Measurements from ENCODE around the gene ALKBH8.
A peak's percentile ranks its signal among the peaks of the same experiment; 100 is the strongest.
"Not testable (repeated sequence)": the region's sequence is repeated elsewhere in the genome, so short reads cannot be mapped to it uniquely, and the experiment has no call there.

ALKBH8 gene

GRCh38 chr11:107581147-107581546 is 15.6 kb upstream of the ALKBH8 start:
- H3K27me3 ChIP-seq = peaks cover 8% of the 10 kb centered on the region
- no peaks in the 10 kb centered on the region for H3K4me1 ChIP-seq
- DNase-seq = no peak
- no peak overlapping the region for H3K4me3 ChIP-seq (ENCODE audit: low read depth, low read length)
- H3K9me3 ChIP-seq = no peaks in the 10 kb centered on the region
- no peaks in the 10 kb centered on the region for H3K36me3 ChIP-seq
- TF ChIP-seq CTCF (IDR thresholded peaks at IDR 0.05; ENCODE audit: low read depth, low read length) = no peak

GRCh38 chr11:107579169-107579568 is 13.6 kb upstream of the ALKBH8 start:
- not testable (repeated sequence) for H3K36me3 ChIP-seq; H3K9me3 ChIP-seq; H3K4me1 ChIP-seq; H3K4me3 ChIP-seq (ENCODE audit: low read depth, low read length); DNase-seq; H3K27me3 ChIP-seq

- no peak for DNase-seq
- H3K9me3 ChIP-seq = no peaks in the 10 kb centered on the region
- H3K4me1 ChIP-seq = no peaks in the 10 kb centered on the region
- TF ChIP-seq CTCF (IDR thresholded peaks at IDR 0.05; ENCODE audit: low read depth, low read length) = no peak
- H3K27me3 ChIP-seq = peaks cover under 1% of the 10 kb centered on the region; the same call in 1 of the 2 replicates
- no peaks in the 10 kb centered on the region for H3K36me3 ChIP-seq
- no peak overlapping the region for H3K4me3 ChIP-seq (ENCODE audit: low read depth, low read length)
Measured at GRCh38 chr11:107577346-107577711, 11.8 kb upstream of the ALKBH8 start.

GRCh38 chr11:107576497-107577345 is 11.2 kb upstream of the ALKBH8 start:
- H3K27me3 ChIP-seq; H3K9me3 ChIP-seq; H3K36me3 ChIP-seq; H3K4me1 ChIP-seq; H3K4me3 ChIP-seq (ENCODE audit: low read depth, low read length): not testable (repeated sequence)
- DNase-seq = peak; percentile 59
- TF ChIP-seq CTCF (IDR thresholded peaks at IDR 0.05; ENCODE audit: low read depth, low read length) = peak; percentile 78

- DNase-seq = no peak
- no peak for TF ChIP-seq CTCF (IDR thresholded peaks at IDR 0.05; ENCODE audit: low read depth, low read length)
- Histone ChIP-seq H3K4me1 (no peaks in the 10 kb centered on the region), H3K36me3 (no peaks in the 10 kb centered on the region), H3K9me3 (no peaks in the 10 kb centered on the region), H3K4me3 (ENCODE audit: low read depth, low read length) (no peak overlapping the region), H3K27me3 (no peaks in the 10 kb centered on the region)
Measured at GRCh38 chr11:107573438-107573837, 7.9 kb upstream of the ALKBH8 start.

GRCh38 chr11:107570015-107570414 is 4.5 kb upstream of the ALKBH8 start:
- no peak for DNase-seq
- no peak overlapping the region for H3K4me3 ChIP-seq (ENCODE audit: low read depth, low read length)
- no peaks in the 10 kb centered on the region for H3K36me3 ChIP-seq
- no peak for TF ChIP-seq CTCF (IDR thresholded peaks at IDR 0.05; ENCODE audit: low read depth, low read length)
- H3K4me1 ChIP-seq = peaks cover 11% of the 10 kb centered on the region
- no peaks in the 10 kb centered on the region for H3K27me3 ChIP-seq
- H3K9me3 ChIP-seq = no peaks in the 10 kb centered on the region

All from BE2C (cell line).